Psoas muscle (tissue), 8 donors: Measurements from ENCODE around the gene RAB41. TPM values are rescaled to one million over a fixed set of nuclear protein-coding genes. Genes with fewer than 3 reads are reported as not detected.

Source experiments
- ATAC-seq, 4 donors: fragments of 200-7000 bp; cut with Tn5 transposase; one replicate each; pipeline ENCODE4 v1.9.1; 2020; ENCODE audit warnings: moderate library complexity in 3 of 4, mild to moderate bottlenecking in 2 of 4
- DNase-seq, 2 donors: peaks; one replicate each; pipeline ENCODE4 v3.0.0-alpha.2; 2020
- H3K27ac ChIP-seq: fragments of 200-600 bp; one replicate; pipeline ENCODE4 v1.8.0; 2022
- H3K27me3 ChIP-seq, 3 donors: fragments of 200-600 bp in 1 of 3; one replicate each; pipeline versions ENCODE4 v1.6.1 to v1.8.0; 2013 to 2022; ENCODE audit warnings: low read length in 2 of 3, mild to moderate bottlenecking in 2 of 3, moderate library complexity in 1 of 3; ENCODE audit not compliant: insufficient read depth in 3 of 3
- H3K36me3 ChIP-seq, 2 donors: fragments of 200-600 bp in 1 of 2; one replicate each; pipeline versions ENCODE4 v1.6.1 to v1.8.0; 2013 to 2022; ENCODE audit warnings: low read depth in 1 of 2, mild to moderate bottlenecking in 1 of 2, moderate library complexity in 1 of 2; ENCODE audit not compliant: insufficient read depth in 1 of 2
- H3K4me1 ChIP-seq: fragments of 200-600 bp; one replicate; pipeline ENCODE4 v1.8.0; 2022
- H3K4me3 ChIP-seq: fragments of 200-600 bp; one replicate; pipeline ENCODE4 v1.8.0; 2022; ENCODE audit warnings: mild to moderate bottlenecking
- H3K9me3 ChIP-seq: fragments of 200-600 bp; one replicate; pipeline ENCODE4 v1.8.0; 2022
- CTCF ChIP-seq: fragments of 200-600 bp; IDR thresholded peaks from one replicate; pipeline ENCODE4 v1.8.0; 2022; ENCODE audit warnings: antibody characterized with exemption
- WGBS, 3 donors: extraction: QIAGEN DNeasy Blood & Tissue Kit; methylation state at CpG; one replicate each; pipeline versions ENCODE4 v1.1.6 to v1.1.7; 2013; 5-methylcytosine and 5-hydroxymethylcytosine counted together
- intact Hi-C, 2 donors: fragments of 100-400 bp; cut with DNase I; formaldehyde crosslinking; loops; one replicate each; pipeline versions ENCODE4 v1.11.0 to v1.14.2; 2022
- polyA plus RNA-seq, 3 donors: library from polyadenylated mRNA; stranded (reverse); fragments of 200-250 nt; gene quantifications; one replicate each; pipeline ENCODE4 v1.2.3, GENCODE V29; 2013
- total RNA-seq, 4 donors: library from RNA; stranded (reverse); fragmentation: NEBNext Ultra II Directional in 2 of 4; extraction: Animal tissue kit (Norgen Biotek cat#: 25700) in 2 of 4; gene quantifications; one replicate each; pipeline versions ENCODE4 v1.2.1 to v1.2.4, GENCODE V29; 2021 to 2023
- donor health status: healthy with polysubstance abuse.
- donor health status: DM: no; HTN: no; CAD: no; lungs with moderate emphysema.
- donor health status: Bipolar disorder and iron deficiency.
- donor health status: healthy.
- donor health status: DM: yes; HTN: yes; CAD: no.
- donor health status: DM: no; HTN: no; CAD: no.
- donor health status: DM: no; HTN: no; CAD: no.
- donor health status: DM: yes; HTN: yes; CAD: no.

RAB41 gene
- total and polyA plus RNA-seq, 7 donors = not detected

GRCh38 chrX:70244881-70245280, 37.1 kb upstream of the RAB41 start:
- intact Hi-C loops = no loop called here
- no peak overlapping the region for H3K27ac ChIP-seq
- no peak overlapping the region for H3K4me3 ChIP-seq
- no peaks in the 10 kb centered on the region for H3K36me3 ChIP-seq
- no peak for TF ChIP-seq CTCF
- H3K4me1 ChIP-seq = no peaks in the 10 kb centered on the region
- no peaks in the 10 kb centered on the region for H3K9me3 ChIP-seq
- peaks cover 0 to 10% (median 0%) of the 10 kb centered on the region in 3 donors for H3K27me3 ChIP-seq
- DNase-seq = no peak
- no peak for ATAC-seq
- WGBS, 3 donors = 51 to 66% (median 60%) methylated on average over 6 of the region's 6 CpGs

- Histone ChIP-seq H3K27me3 (peaks cover 0 to 5% (median 0%) of the 10 kb centered on the region in 3 donors), H3K4me1 (no peaks in the 10 kb centered on the region), H3K4me3 (no peak overlapping the region), H3K36me3 (no peaks in the 10 kb centered on the region), H3K9me3 (no peaks in the 10 kb centered on the region), H3K27ac (no peak overlapping the region)
- DNase-seq (no peak), ATAC-seq (no peak)
- 90 to 94% (median 92%) methylated on average over 2 of the region's 2 CpGs for WGBS, 3 donors
- TF ChIP-seq CTCF = no peak
- intact Hi-C loops = no loop called here
These were observed 34.7 kb upstream of the RAB41 start for GRCh38 chrX:70247252-70247651.

GRCh38 chrX:70252491-70252890, 29.5 kb upstream of the RAB41 start:
- H3K27me3 ChIP-seq = peaks cover 0 to 10% (median 0%) of the 10 kb centered on the region in 3 donors
- H3K4me1 ChIP-seq = no peaks in the 10 kb centered on the region
- no peak overlapping the region for H3K27ac ChIP-seq
- no peak overlapping the region for H3K4me3 ChIP-seq
- intact Hi-C loops = no loop called here
- 43 to 64% (median 55%) methylated on average over 2 of the region's 2 CpGs for WGBS, 3 donors
- ATAC-seq = no peak
- no peaks in the 10 kb centered on the region for H3K9me3 ChIP-seq
- DNase-seq = no peak
- no peak for TF ChIP-seq CTCF
- no peaks in the 10 kb centered on the region for H3K36me3 ChIP-seq

GRCh38 chrX:70253377-70254062, 28.5 kb upstream of the RAB41 start:
- Histone ChIP-seq H3K4me1 (no peaks in the 10 kb centered on the region), H3K27me3 (peaks cover 0 to 10% (median 0%) of the 10 kb centered on the region in 3 donors), H3K4me3 (no peak overlapping the region), H3K27ac (no peak overlapping the region), H3K9me3 (no peaks in the 10 kb centered on the region), H3K36me3 (no peaks in the 10 kb centered on the region)
- intact Hi-C loops = no loop called here
- no peak for TF ChIP-seq CTCF
- ATAC-seq = no peak
- DNase-seq = no peak
- 76 to 95% (median 94%) methylated on average over 3 of the region's 3 CpGs for WGBS, 3 donors

DNA sequence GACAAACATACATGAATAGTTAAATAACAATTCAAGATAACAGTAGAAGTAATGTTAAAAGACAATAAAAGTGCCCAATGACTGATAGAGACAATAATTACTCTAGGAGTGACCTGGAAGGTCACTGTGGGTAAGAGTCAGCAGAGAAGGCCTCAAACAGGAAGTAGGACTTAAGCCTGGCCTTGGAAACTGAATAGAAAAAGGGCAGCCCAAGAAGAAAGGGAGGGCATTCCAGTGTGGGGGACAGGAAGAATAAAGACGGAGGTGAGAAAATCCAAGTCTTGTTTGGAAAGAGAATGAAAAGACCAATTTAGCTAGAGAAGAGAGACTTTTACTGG, 27.9 kb upstream of the RAB41 start:
- ATAC-seq = no peak
- no peak for DNase-seq
- Histone ChIP-seq H3K4me1 (no peaks in the 10 kb centered on the region), H3K4me3 (no peak overlapping the region), H3K36me3 (no peaks in the 10 kb centered on the region), H3K27me3 (peaks cover 0 to 10% (median 0%) of the 10 kb centered on the region in 3 donors), H3K9me3 (no peaks in the 10 kb centered on the region), H3K27ac (no peak overlapping the region)
- intact Hi-C loops = no loop called here
- TF ChIP-seq CTCF = no peak
- WGBS, 3 donors = 71 to 94% (median 86%) methylated on average over 1 of the region's 1 CpG
